Inflammatory macrophage (primary cell): ENCODE measurements around the gene SAMM50.
"Not testable (repeated sequence)": the region's sequence is repeated elsewhere in the genome, so short reads cannot be mapped to it uniquely, and the experiment has no call there.

Experiments
- DNase-seq, 2 donors: peaks; one replicate each; pipeline ENCODE4 v3.0.0-alpha.2; 2020 to 2022

Gene SAMM50

DNA sequence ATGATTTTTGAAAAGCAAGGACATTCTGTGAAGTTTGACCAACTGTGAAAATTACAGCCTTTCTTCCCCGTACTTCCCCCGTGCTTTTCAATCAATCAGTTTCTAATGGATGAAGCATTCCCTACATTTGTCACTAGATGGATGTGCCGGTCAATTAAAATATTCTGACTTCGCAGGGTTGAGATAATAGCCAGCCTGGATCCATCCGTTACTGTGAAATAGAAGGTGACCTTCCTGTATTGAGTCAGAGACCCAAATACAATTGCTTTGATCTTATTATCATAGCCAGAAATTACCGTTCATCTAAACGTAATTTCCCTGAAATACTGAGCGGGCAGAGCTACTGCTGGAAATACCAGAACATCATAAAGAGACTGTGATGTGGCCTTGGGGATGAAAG is 47.8 kb downstream of the SAMM50 start:
- no peak for DNase-seq

DNA sequence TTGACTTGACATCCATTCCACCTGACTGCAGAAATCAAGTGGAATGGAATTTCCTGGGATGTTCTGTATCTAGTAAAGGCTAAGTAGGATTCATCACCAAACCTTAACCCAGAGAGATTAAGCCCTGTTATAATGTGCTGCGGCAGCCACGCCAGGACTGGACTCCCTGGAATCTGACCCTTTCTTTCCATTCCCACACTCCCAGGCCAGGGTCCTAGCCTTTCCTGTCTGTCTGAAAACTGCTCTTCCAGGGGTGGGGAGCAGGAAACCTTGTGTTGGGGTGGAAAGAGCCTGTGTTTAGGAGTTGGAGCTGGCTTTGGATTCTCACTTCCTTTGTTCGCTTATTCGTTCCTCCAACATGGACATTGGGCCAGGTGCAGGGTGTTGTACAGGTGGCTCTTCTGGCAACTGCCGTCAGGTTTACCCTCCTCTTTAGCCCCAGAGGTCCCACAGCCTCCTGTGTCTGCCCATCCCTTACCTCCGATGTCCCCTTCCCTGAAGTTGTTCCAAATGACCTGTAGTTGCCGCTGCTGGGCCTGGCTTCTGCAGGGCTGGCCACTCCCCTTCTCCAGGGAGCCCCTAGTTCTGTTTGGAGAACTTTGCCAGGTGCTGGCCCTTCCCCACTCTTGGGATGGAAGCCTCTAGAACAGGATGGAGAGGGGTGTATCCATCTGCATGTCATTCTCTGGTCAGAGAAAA is 48.3 kb downstream of the SAMM50 start:
- no peak for DNase-seq

DNA sequence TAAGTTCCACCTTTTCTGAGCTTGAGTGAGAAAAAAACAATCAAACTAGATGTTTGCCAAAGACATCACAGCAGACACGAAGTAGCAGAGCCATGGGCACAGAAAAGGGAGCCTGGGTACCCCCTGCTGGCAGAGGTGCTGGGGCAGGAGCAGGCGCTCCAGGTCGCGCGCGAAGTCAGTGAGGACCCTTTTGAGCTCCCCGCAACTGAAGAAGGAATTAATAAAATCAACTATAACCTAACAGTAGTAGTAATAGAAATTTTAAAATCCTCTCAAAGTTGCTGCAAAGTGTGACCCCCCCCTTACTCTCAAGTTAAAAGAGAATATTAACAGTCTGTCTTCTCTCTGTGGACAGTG is 48.8 kb downstream of the SAMM50 start:
- DNase-seq: no peak

DNA sequence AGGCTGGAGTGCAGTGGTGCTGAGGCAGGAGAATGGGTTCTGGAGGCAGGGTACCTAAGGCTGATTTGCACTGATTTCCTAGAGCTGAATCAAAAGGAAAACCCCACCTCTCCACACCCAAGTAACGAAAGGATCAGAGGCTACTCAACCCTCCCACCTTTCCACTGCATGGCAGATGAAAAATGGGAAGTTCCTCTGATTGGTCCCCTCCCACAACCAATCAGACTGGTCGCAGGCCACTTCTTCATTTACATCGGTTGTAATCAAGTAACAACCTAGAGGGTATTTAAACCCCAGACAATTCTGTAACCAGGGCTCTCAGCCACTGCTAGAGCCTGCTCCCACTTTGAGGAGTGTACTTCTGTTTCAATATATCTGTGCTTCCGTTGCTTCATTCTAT is 50.3 kb downstream of the SAMM50 start:
- peak; percentile 76 to 80 for DNase-seq

DNA sequence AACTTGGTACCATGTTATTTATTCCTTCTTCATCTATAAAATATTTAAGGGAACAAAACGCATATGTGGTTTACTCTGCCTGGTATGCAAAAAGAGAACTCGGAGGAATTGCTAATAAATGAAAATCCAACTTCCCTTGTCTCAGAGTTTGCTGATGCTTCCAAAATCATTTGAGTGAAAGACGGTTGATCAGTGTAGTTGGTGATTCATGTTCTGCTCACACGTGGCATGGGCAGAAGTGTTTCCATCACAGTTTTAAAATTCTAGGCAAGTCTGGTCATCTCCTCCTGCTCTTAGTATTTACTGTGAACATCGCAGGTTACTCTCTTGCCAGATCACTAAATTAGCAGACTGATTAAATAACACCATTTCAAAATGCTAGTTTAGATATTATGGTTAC is 56.9 kb downstream of the SAMM50 start:
- DNase-seq: peak; percentile 51 to 53

DNA sequence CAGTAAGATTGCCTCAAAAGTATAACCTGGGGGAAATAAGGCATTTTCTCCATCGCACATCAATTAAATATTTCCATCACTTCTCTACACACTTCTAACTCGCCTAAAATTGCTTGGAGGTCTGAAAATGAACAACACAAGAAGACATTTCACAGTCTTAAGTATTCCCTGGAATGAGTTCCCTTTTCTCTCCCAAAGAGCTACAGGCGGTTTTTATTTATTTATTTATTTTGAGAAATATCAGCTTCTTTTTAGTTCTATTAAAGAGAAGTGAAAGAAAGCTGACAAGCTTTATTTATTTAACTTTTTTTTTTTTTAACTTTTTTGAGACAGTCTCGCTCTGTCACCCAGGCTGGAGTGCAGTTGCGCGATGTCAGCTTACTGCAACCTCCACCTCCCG is 57.3 kb downstream of the SAMM50 start:
- DNase-seq: no peak

DNA sequence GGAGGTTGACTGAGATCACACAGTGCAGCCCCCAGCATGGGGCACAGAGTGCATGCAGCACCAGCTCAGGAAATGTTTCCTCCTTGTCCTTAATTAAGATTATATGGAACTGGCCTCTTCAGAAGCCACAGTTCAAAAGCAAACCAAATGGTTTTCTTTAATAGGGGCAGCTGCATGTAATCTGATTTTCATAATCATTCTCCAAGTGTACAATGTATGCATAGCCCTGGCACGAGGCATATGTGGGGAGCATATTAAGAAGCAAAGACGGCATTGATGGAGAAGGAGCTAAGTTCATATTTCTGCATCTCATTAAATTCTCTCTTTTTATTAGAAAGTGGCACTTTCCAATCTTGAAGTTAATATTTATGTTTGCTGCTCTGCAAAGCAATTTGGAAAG is 59.0 kb downstream of the SAMM50 start:
- no peak for DNase-seq

DNA sequence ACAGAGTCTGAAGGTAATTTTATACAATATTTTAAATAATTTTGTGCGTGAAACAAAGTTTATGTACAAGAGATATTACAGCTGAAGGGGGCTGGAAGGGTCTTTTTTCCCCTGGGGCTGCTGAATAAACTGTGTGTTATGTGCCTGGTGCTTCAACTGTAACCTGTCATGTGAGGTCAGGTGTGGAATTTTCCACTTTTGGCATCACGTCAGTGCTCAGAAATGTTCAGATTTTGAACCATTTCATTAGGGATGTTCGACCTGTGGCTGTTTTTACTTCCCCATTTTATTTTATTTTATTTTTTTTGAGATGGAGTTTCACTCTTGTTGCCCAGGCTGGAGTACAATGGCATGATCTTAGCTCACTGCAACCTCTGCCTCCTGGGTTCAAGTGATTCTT is 61.3 kb downstream of the SAMM50 start:
- not testable (repeated sequence) for DNase-seq

DNA sequence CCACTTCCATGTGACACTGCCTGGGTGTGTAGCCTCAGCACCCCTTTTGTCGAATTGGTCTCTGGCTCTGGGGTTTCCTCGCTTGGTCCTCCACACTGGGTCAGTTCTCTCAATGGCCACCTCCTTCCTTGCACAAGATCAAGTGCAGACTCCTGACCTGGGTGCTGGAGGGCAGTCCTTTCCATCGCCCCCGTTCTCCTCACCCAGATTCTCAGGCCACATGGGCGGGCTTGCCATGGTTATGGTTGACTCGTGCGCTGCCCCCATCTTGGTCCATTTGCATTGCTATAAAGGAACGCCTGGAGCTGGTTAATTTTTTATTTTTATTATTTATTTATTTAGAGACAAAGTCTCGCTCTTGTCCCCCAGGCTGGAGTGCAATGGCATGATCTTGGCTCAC is 63.4 kb downstream of the SAMM50 start:
- DNase-seq: no peak

DNA sequence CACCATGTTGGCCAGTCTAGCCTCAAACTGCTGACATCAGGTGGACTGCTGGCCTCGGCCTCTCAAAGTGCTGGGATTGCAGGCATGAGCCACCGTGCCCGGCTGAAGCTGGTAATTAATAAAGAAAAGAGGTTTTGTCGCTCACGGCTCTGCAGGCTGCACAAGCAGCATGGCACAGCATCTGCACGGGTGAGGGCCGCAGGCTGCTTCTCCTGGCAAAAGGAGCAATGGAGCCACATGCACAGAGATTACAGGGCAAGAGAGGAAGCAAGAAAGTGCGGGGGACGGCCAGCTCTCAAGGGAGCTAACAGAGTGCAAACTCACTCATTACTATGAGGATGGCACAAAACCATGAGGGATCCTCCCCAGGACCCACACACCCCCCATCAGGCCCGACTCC is 64.2 kb downstream of the SAMM50 start:
- no peak for DNase-seq

DNA sequence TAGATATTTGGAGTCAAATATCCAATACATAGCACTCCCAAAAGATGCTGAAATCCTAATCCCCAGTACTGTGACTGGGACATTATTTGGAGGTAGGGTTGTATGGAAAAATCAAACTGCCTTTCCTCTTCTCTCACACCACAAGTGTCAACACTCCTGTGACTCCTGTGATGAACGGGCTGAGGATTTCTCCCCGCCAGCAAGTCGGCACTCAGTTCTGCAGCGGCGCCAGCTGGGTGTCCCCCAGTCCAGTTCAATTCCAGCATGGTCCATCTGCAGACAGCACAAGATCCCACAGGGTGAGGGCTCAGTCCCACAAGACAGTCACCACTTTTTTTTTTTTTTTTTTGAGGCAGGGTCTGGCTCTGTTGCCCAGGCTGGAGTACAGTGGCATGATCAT is 64.6 kb downstream of the SAMM50 start:
- DNase-seq: no peak

DNA sequence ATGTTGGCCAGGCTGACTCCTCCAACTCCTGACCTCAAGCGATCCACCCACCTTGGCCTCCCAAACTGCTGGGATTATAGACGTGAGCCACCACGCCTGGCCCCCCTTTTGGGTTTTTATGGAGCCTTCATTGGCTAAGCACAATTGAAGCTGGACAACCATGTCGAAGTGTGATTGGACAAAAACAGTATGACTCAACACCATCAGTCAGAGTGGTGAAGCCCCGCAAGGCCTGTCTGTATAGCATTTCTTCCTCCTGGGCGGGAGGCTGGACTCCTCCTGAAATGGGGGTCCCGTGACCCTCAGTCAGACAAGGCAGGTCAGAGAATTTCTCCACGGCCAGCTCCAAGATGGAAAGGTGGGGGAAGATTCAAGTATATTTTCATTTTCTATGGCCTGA is 65.7 kb downstream of the SAMM50 start:
- no peak for DNase-seq

DNA sequence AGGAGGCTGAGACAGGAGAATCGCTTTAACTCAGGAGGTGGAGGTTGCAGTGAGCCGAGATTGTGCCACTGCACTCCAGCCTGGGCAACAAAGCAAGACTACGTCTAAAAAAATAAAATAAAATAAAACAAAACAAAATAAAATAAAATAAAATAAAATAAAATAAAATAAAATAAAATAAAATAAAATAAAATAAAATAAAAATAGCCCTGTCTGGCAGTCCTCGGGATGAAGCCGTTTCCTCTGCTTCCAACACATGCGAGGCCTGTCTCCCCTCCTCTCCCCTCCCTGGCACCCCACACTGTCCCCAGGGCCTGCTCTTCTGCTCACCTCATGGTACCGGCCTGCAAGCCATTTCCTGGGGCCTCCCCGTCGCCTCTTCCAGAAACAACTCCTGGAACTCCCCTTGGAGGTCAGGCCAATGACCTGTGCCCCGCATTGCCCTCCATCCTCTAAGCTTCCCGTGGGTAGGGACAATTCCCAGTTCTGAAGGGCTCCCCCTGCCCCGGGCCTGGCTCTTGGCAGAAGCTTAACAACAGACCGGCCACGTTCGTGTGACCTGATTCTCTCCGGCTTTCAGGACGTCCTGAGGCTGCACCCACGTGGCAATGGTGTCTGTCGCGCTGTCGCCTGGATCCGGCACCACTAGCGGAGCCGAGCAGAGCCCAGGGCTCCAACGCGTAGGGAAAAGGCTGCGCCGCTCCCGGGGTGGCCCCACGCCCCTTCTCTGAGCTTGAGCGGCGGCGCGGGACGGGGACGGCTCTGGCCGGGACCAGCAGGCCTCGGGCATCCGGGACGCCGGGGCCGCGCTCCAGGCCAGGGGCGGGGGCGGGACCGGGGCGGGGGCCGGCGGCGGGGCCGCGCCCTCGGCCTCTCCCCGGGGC is 68.4 kb downstream of the SAMM50 start:
- peak; percentile 33 to 64 for DNase-seq

DNA sequence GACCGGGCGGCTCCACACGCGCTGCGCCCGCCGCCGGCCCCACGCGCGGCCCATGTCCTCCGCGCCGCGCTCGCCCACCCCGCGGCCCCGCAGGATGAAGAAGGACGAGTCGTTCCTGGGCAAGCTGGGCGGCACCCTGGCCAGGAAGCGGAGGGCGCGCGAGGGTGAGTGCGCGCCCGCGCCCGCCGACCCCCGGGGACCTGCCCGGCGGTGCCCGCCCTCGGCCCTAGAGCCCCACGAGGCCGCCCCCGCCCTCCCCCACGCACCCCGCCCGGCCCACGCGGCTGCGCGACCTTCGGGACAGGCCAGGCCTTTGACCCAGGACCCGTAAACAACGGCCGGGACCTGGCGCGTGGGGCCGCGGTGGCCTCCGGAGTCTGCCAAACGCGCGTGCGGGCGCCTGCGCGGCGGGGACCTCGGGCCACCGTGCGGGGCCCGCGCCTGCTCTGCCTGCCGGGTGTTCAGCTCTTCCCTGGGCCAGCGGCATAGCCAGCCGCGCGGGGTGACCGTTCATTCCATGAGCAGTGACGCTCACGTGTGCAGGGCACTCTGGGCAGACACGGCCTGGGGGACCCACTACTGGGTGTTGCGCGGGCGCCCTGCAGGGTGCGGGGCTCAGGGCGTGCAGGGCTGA is 69.2 kb downstream of the SAMM50 start, which contains the start of gene PARVB:
TSS of gene PARVB (plus strand) at position 15 of the 634 bp plus-strand sequence. CDS start at position 53, 38 bp downstream.
- DNase-seq: peak; percentile 23 to 45

DNA sequence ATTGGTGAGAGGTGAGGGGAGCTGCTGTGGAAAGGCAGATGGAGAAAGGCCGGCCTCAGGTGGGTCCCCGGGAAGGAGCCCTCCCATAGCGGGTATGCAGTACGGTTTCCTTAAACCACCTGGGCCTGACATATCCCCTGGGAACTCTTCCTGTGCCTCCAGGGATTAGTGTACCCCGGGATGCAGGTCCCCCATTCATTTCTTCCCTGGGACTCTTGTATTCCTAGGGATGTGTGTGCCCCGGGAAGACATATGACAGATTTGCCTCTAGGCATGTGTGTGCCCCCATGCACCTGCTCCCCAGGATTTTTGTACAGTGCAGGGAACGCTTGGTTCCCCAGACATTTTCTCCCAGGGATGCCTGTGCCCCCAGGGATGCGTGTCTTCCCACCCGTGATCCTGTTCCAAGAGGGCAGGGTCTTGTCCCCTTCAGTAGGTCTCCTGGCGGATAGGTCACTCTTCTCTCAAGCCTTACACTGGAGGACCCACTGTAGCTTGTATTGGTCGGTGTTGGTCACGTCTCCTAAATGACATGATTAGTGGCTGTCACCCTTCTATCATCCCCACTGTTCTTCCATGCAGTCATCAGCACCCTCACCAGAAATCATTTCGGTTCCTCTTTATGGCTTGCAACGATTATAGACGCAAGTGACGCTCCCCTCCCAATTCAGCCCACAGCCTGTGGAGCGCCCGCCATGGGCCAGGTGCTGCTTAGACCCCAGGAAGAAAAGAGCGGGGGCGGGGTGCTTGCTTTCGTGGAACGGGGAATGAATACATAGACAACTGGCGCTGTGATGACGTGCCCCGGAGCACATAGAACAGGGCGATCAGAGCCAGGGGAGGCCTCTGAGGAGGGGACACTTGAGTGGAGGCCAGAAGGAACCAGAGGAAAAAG is 70.2 kb downstream of the SAMM50 start:
- DNase-seq: peak; percentile 77 to 81

DNA sequence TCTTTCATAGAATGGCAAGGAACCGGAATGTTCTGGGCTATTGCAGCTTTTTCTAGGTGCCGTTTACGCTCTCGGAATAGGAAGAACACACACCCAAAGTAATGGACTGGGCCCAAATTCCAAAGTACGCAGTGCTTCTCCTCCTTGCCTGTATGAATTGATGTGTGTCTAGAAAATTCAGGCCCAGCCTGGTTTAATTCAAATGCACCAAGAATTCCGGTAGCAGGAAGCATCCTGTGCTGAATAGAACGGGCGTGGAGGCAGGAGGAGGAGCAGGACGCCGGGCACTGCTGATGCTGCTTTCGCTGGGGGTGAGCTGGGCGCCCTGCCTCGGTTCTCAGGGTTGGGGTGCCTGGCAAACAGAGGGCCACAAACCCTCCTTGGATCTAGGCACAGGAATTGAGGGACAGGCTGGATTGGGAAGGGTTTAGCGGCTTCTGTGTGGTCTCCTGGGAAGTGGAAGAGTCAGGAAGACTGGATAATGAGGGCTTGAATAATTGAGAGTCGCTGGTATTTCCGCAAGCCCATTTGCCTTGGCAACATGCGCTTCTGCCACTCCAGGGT is 70.9 kb downstream of the SAMM50 start:
- no peak for DNase-seq

DNA sequence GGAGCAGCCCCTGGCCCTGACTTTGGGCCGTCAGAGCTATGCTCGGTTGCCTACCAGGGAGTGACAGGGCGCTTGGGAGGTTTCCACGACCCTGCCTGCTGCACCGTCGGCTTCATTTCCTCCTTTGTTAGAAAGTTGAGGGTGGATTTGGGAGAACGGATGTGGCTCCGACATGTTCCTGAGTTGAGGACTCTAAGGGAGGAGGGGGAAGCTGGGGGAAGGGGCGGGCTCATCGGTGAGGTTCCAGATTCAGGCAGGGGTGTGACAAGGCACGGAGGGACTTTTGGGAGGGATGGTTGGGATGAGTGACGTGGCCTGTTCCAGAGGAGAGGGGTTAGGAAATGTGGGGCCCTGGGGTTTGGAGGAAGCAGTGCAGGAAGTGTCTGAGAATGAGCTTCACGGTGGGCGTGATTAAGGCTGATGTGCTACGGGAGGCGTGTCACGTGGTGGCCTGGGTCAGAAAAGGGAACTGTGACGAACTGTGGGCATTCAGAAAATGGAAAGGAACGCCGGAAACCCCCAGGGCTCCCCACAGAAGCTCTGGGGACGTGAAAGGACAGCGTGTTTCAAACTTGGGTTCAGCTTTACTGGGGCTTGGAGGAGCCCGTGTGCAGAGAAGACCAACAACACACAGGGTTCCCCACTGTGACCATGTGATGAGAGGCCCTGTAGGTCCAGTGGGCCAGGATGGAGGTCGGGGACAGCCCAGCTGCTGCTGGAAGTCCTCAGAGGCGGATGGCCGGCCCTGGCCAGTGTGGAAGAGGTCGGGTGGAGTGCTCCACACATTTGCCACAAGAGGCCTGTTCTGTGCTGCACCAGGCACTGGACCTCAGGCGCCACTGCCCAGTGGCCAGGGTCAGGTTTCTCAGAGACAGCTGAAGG is 71.6 kb downstream of the SAMM50 start:
- peak; percentile 91 to 95 for DNase-seq

DNA sequence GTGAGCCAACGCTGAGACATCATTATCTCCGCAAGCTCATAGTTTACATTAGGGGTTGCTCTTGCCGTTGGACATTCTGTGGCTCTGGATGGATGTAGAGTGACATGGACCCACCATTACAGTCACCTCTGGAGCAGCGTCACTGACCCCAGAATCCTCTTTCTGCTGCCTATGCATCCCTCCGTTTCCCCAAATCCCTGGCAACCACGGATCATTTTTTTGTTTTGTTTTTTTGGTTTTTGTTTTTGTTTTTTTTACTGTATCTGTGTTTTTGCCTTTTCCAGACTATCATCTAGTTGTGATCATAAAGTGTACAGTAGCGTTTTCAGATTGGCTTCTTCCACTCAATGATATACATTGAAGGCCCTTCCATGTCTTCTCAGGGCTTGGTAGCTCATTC is 72.8 kb downstream of the SAMM50 start:
- no peak for DNase-seq

DNA sequence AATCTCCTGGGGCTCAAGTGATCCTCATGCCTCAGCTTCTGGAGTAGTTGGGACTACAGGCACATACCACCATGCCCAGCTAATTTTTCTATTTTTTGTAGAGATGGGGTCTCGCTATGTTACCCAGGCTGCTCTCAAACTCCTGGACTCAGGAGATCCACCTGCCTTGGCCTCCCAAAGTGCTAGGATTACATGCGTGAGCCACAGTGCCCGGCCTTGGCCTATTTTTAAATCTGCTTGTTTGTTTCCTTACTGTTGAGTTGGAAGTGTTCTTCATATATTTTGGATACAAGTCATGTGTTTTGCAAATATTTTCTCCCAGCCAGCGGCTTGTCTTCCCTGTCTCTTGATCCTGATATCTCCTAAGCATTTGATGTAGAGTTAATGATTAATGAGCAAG is 73.8 kb downstream of the SAMM50 start:
- no peak for DNase-seq

DNA sequence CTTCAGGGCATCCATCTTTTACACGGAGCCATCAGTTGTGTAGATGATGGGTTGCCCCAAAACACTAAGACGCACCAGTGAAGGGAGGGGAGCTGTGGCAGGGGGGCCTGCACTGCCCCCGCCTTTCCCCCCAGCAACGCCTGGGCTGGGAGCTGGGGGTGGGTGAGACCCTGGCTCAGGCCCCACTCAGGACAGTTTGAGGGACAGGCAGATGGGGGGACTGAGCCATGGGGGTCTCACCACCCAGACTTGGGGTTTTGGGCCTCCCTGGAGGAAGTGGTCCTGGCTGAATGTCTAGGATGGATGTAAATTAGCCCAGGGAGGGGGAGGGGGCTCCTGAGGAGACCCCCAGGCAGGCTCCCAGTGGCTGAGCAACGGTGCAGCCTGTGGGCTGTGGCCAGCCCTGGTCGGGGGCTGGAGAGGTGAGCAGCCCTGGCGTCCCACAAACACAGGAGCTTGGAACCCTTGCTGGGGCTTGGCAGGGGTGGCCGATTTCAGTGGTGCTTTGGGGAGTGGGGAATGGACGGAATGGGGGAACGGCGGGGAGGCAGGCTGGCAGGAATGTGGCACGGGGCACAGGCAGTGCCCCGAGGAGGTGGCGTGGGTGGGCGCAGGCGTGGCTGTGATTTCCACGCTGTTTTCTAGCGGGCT is 74.9 kb downstream of the SAMM50 start:
- DNase-seq: no peak

DNA sequence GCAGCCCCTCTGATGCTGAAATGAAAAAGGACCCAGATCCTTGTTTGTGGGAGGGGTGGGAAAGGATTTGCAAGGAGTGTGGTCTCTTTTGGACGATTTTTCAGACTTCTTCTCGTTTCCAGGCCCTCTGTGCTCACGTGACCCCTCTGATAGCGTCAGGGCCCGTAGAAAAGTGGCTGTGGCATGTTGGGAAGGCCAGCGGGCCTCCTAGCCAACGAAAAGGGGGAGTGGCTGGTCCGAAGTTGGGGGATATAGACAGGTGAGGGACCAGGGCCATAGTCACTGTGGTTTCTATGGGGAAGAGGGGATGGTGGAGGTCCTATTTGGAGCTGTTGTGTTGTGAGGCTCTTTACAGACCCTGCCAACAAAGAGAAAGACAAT is 75.5 kb downstream of the SAMM50 start:
- no peak for DNase-seq
